Astrocyte of the cerebellum (primary cell): ENCODE results near the gene FRMD1.

Experiments
- DNase-seq: peaks from one replicate; pipeline ENCODE4 v3.0.0-alpha.2; 2011; ENCODE audit warnings: low read depth
- H3K4me3 ChIP-seq: 2 replicates; pipeline ENCODE4 v1.5.1; 2011; ENCODE audit warnings: mild to moderate bottlenecking, low read depth, low read length, moderate library complexity
- CTCF ChIP-seq: IDR thresholded peaks from 2 replicates; pipeline ENCODE4 v1.5.1; 2012; ENCODE audit warnings: low read length, low read depth, moderate library complexity, mild to moderate bottlenecking; ENCODE audit errors: missing control alignments
- in situ Hi-C: cut with HindIII; loops from 2 replicates; pipeline ENCODE4 v1.10.0; 2017; ENCODE audit warnings: low sequenced_read_pairs

The FRMD1 gene

GRCh38 chr6:168073937-168074730, 4.9 kb downstream of the FRMD1 start:
- no peak for TF ChIP-seq CTCF
- in situ Hi-C loops, result no loop called here
- H3K4me3 ChIP-seq, result no peak overlapping the region
- DNase-seq, result no peak

- no peak for DNase-seq
- H3K4me3 ChIP-seq, result no peak overlapping the region
- no peak for TF ChIP-seq CTCF
- in situ Hi-C loops, result no loop called here
Measured at GRCh38 chr6:168072730-168073129, 6.3 kb downstream of the FRMD1 start.

- in situ Hi-C loops, result no loop called here
- H3K4me3 ChIP-seq, result no peak overlapping the region
- TF ChIP-seq CTCF, result no peak
- DNase-seq, result no peak
Measured at GRCh38 chr6:168072261-168072660, 6.8 kb downstream of the FRMD1 start.

GRCh38 chr6:168071620-168072019, 7.4 kb downstream of the FRMD1 start:
- in situ Hi-C loops, result no loop called here
- DNase-seq, result no peak
- H3K4me3 ChIP-seq, result no peak overlapping the region
- TF ChIP-seq CTCF, result peak; percentile 5

- H3K4me3 ChIP-seq, result no peak overlapping the region
- TF ChIP-seq CTCF, result no peak
- DNase-seq, result no peak
- in situ Hi-C loops, result no loop called here
Measured at GRCh38 chr6:168070804-168071203, 8.2 kb downstream of the FRMD1 start.

- TF ChIP-seq CTCF, result no peak
- H3K4me3 ChIP-seq, result no peak overlapping the region
- DNase-seq, result no peak
- in situ Hi-C loops, result loop anchor here (5.0 kb wide), 1 partner anchor 55 kb away; no protein-coding TSS in a partner anchor
Measured at GRCh38 chr6:168067081-168067759, 11.8 kb downstream of the FRMD1 start.
